HG02970 (cell line): ENCODE results near the gene FAAH.
"Not testable (repeated sequence)": the region's sequence is repeated elsewhere in the genome, so short reads cannot be mapped to it uniquely, and the experiment has no call there.

Source experiments
- ATAC-seq: cut with Tn5 transposase; IDR thresholded peaks from one replicate; pipeline ENCODE4 v1.9.1; 2021; ENCODE audit warnings: mild to moderate bottlenecking, moderate library complexity, moderate number of reproducible peaks; ENCODE audit not compliant: unreplicated experiment, low FRiP score

The FAAH gene

GRCh38 chr1:46394108-46394871 lies at the start of gene FAAH:
Gene FAAH, plus strand, starts transcription at chr1:46394317. Its CDS starts 32 bp downstream, at chr1:46394349.
- ATAC-seq: no peak

DNA sequence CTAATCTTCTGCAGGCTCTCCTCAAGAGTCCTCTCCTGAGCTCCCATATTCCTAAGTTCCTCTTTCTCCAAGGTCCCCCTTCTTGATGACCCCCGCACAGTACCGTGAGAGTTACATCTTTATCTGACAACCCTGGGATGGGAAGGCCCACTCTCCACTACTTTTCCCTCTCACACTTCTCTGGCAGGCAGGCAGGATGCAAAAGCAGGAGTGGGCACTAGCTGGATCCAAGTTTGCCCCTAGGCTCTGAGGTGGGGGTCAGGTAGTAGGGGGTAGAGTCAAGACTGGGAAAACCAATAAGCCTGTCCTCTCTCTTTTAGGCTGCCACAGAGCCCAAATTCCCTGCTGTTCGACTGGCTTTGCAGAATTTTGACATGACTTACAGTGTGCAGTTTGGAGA lies 49.6 kb upstream of the FAAH start:
- ATAC-seq: no peak

DNA sequence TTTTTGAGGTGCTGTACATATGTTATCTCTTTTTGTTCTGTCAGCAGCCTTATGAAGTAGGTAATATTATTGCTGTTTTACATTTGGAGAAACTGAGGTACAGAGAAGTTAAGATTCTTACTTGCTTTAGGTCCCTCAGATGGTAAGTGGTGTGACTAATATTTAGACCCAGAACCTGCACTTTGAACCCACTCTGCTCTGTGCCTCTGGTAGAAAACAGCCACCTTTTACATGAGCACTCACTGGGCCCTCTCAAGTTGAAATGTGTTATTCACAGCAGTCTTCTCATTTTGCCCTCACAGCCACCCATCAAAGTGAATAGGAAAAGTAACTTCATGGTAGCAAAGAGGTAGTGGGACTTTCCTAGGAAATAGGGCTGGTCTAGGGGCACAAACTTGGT lies 48.8 kb upstream of the FAAH start:
- ATAC-seq: no peak

GRCh38 chr1:46352363-46352762 lies 41.8 kb upstream of the FAAH start:
- ATAC-seq: no peak

DNA sequence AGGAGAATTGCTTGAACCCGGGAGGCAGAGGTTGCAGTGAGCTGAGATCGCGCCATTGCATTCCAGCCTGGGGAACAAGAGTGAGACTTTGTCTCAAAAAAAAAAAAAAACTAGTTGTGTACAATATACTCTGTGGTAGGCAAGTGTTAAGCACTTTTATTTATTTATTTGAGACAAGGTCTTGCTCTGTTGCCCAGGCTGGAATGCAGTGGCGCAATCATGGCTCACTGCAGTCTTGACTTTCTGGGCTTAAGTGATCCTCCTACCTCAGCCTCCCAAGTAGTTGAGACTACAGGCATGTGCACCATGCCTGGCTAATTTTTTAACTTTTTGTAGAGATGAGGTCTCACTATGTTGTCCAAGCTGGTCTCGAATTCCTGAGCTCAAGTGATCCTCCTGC lies 38.2 kb upstream of the FAAH start:
- not testable (repeated sequence) for ATAC-seq

GRCh38 chr1:46362158-46362557 lies 32.0 kb upstream of the FAAH start:
- no peak for ATAC-seq

DNA sequence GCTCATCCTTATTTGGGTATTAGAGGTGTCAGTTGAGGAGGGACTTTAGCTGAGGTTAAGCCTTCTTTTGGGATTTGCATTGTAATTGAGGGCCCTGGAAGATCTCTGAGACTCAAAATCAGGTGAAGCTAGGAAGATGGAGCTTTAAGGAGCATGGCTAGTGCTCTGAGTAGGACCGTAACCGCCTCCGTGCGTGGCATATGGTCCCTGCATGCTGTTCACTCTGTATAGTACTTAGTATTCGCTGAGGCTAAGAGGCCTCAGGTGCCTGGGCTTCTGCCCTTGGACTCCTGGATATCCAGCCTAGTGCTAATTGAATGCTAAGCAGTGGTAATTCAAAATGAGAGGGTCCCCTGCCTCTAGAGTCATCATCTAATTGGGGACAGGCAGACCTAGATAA lies 31.0 kb upstream of the FAAH start:
- ATAC-seq: no peak

GRCh38 chr1:46364612-46365011 lies 29.5 kb upstream of the FAAH start:
- no peak for ATAC-seq

DNA sequence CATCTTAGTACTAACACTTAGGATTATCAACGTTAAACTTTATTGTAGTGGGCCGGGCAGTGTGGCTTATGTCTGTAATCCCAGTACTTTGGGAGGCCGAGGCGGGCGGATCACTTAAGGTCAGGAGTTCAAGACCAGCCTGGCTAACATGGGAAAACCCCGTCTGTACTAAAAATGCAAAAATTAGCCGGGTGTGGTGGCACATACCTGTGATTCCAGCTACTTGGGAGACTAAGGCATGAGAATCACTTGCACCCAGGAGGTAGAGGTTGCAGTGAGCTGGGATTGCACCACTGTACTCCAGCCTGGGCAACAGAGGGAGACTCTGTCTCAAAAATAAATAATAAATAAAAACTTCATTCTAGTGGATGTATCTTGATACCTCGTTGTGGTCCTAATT lies 28.3 kb upstream of the FAAH start:
- ATAC-seq: not testable (repeated sequence)

DNA sequence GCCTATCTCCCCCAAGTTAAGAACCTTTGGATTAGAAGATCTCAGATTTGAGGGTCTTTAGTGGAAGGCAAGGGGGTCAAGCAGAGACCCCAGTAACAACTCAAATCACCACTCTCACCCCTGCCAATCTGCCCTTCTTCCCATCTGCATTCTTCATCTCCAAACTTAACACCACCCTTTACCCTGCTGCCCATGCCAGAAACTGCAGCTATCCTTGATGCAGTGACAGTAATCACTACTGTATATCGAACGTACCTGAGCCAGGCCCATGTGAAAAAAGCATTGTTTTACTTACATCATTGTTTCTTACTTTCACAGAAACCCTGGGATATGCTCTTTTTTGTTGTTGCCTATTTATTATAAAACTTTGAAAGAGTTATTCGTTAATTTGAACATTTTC lies 27.0 kb upstream of the FAAH start:
- no peak for ATAC-seq

- not testable (repeated sequence) for ATAC-seq
Measured at GRCh38 chr1:46367701-46368100, 26.4 kb upstream of the FAAH start.

- ATAC-seq: no peak
Measured at GRCh38 chr1:46368791-46369190, 25.3 kb upstream of the FAAH start.

GRCh38 chr1:46369542-46370213 lies 24.4 kb upstream of the FAAH start:
- ATAC-seq: no peak

GRCh38 chr1:46370214-46370633 lies 23.9 kb upstream of the FAAH start:
- ATAC-seq: no peak

DNA sequence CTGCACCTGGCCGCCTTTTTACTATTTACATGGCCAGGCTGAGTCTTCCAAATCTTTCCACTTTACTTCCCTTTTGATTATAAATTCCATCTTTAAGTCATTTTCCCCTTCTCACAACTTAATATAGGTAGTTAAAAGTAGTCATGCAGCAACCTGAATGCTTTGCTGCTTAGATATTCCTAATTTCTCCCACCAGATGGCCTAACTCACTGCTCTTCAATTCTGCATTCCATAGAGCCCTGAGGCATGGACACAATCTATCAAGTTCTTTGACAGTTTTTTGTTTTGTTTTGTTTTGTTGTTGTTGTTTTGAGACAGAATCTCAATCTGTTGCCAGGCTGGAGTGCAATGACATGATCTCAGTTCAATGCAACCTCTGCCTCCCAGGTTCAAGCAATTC lies 21.7 kb upstream of the FAAH start:
- no peak for ATAC-seq

- no peak for ATAC-seq
Measured at GRCh38 chr1:46379996-46380395, 14.1 kb upstream of the FAAH start.

- ATAC-seq: no peak
Measured at GRCh38 chr1:46380508-46380907, 13.6 kb upstream of the FAAH start.

DNA sequence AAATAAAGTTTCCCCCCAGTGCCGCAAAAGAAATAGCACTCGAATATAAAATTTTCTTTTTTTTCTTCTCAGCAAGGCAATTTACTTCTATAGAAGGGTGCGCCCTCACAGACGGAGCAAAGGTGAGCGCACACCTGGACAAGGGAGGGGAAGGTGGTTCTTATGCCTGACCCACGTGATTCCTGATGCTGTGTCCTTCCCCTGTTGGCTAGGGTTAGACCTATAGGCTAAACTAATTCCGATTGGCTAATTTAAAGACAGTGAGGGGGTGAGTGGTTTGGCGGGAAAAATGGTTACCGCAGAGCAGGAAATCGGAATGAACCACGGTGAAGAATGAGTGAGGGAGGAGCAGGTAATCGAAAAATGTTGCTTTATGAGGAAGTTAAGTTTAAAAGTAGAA lies 607 bp upstream of the FAAH start:
- no peak for ATAC-seq

DNA sequence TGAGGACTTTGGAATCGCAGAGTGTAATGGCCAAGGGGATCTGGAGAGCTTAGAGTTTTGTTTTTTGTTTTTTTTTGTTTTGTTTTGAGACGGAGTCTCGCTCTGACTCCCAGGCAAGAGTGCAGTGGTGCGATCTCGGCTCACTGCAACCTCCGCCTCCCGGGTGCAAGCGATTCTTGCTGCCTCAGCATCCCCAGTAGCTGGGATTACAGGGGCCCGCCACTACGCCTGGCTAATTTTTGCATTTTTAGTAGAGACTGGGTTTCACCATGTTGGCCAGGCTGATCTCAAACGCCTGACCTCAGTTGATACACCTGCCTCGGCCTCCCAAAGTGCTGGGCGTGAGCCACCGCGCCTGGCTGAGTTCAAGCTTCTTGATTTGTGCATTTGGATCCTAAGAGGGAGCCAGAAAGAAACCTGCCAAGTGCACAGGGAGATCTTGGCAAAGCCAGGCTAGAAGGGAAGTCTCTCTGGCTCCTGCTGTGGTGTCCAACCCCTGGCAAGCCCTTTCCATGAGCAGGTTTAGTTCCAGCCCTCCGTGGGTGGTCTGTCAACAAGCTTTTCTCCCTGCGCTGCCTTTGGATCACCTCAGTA lies 852 bp downstream of the FAAH start:
- no peak for ATAC-seq

DNA sequence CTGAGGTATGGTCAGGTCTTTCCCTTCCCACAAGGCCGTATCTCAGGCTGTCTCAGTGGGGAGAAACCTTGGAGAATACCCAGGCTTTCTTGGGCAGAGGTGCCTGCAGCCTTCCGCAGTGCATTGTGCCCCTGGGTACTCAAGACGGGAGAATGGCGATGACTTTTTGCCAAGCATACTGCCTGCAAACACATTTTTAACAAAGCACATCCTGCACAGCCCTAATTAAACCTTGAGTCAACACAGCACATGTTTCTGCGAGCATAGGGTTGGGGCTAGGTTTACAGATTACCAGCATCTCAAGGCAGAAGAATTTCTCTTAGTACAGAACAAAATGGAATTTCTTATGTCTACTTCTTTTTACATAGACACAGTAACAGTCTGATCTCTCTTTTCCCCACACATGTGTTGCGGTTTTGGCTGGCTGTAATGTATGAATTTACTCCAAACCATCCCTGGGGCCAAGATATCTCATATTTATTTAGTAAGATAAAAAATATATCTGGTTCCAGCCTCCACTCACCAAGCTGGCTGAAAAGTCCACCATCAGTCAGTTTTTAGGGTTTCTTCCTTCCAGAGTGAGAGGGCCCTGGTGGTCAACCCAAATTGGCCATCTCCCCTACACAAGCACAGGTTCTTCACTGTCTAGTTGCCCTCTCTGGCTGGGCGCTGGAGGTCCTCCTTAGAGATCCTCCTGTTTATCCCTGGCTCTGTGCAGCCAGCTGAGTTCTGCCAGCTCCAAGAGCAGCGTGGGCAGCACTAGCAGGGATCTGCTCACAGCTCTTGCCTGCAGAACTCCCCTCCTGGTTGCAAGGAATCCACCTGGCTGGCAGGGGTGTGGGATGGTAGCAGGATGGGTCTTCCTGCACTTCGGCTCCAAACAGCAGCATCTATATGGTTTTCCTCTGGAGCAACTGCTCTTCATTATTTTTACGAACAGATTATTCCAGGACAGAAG lies 2.6 kb downstream of the FAAH start:
- ATAC-seq: no peak

- ATAC-seq: no peak
Measured at GRCh38 chr1:46399307-46399706, 5.2 kb downstream of the FAAH start.
